ENCODE measurements around the gene STRN.

DNA sequence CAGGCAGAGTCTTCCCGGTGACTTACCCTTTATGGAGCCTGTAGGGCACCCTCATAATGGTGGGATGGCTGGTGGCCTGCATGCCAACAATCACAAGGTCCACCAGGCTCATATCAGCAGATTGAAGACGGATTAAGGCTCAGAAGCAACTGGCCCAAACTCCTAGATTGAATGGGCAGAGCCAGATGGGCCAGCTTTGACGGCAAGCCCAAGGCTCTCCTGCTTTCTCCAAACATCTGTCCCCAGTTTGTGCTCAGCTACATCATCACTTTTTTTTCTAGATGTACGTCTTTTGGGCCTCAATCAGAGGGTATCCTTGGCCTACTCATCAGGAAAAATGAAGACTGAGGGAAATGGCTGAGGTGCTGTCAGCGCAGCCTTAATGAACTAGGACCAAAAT is 155.3 kb downstream of the STRN start:
- TF ChIP-seq, protein P1, sequence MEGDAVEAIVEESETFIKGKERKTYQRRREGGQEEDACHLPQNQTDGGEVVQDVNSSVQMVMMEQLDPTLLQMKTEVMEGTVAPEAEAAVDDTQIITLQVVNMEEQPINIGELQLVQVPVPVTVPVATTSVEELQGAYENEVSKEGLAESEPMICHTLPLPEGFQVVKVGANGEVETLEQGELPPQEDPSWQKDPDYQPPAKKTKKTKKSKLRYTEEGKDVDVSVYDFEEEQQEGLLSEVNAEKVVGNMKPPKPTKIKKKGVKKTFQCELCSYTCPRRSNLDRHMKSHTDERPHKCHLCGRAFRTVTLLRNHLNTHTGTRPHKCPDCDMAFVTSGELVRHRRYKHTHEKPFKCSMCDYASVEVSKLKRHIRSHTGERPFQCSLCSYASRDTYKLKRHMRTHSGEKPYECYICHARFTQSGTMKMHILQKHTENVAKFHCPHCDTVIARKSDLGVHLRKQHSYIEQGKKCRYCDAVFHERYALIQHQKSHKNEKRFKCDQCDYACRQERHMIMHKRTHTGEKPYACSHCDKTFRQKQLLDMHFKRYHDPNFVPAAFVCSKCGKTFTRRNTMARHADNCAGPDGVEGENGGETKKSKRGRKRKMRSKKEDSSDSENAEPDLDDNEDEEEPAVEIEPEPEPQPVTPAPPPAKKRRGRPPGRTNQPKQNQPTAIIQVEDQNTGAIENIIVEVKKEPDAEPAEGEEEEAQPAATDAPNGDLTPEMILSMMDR (IDR thresholded peaks at IDR 0.05; ENCODE audit: low read length), result no peak
- TF ChIP-seq EZH2 (IDR thresholded peaks at IDR 0.05; ENCODE audit: borderline replicate concordance, low read length), result no peak
